Fibroblast of pulmonary artery (primary cell): Measurements from ENCODE around the gene NEDD4L.

Experiments
- DNase-seq: peaks from one replicate; pipeline ENCODE4 v3.0.0-alpha.2; 2010; ENCODE audit warnings: low read depth
- H3K4me3 ChIP-seq: replicated peaks from 2 replicates; pipeline ENCODE4 v1.5.1; 2011; ENCODE audit warnings: low read depth, mild to moderate bottlenecking, control low read depth, low read length, moderate library complexity
- TF ChIP-seq, protein P1 (sequence below): IDR thresholded peaks from 2 replicates; pipeline ENCODE4 v1.5.1; 2011; ENCODE audit warnings: mild to moderate bottlenecking, control low read depth, low read length, inconsistent platforms; ENCODE audit errors: missing control alignments

The NEDD4L gene

DNA sequence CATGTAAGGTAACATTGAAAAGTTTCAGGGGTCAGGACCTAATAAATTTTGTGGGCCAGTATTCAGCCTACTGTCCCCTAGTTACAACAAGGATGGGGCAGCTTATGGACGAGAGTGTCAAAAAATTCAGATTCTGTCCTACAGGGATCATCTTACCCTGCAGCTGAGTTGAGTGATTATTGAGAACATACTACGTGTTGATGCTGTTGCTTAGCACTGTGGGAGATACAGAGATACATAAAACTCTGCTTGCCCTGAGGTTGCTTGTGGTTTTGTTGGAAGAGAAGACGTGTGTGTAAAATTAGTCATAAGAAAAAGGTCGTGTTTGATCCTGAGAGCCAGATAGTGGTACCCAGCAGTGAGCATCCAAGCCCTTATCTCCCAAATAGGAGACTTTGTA is 253.2 kb downstream of the NEDD4L start:
- TF ChIP-seq, protein P1, sequence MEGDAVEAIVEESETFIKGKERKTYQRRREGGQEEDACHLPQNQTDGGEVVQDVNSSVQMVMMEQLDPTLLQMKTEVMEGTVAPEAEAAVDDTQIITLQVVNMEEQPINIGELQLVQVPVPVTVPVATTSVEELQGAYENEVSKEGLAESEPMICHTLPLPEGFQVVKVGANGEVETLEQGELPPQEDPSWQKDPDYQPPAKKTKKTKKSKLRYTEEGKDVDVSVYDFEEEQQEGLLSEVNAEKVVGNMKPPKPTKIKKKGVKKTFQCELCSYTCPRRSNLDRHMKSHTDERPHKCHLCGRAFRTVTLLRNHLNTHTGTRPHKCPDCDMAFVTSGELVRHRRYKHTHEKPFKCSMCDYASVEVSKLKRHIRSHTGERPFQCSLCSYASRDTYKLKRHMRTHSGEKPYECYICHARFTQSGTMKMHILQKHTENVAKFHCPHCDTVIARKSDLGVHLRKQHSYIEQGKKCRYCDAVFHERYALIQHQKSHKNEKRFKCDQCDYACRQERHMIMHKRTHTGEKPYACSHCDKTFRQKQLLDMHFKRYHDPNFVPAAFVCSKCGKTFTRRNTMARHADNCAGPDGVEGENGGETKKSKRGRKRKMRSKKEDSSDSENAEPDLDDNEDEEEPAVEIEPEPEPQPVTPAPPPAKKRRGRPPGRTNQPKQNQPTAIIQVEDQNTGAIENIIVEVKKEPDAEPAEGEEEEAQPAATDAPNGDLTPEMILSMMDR: no peak
- H3K4me3 ChIP-seq: no peak overlapping the region
- no peak for DNase-seq

DNA sequence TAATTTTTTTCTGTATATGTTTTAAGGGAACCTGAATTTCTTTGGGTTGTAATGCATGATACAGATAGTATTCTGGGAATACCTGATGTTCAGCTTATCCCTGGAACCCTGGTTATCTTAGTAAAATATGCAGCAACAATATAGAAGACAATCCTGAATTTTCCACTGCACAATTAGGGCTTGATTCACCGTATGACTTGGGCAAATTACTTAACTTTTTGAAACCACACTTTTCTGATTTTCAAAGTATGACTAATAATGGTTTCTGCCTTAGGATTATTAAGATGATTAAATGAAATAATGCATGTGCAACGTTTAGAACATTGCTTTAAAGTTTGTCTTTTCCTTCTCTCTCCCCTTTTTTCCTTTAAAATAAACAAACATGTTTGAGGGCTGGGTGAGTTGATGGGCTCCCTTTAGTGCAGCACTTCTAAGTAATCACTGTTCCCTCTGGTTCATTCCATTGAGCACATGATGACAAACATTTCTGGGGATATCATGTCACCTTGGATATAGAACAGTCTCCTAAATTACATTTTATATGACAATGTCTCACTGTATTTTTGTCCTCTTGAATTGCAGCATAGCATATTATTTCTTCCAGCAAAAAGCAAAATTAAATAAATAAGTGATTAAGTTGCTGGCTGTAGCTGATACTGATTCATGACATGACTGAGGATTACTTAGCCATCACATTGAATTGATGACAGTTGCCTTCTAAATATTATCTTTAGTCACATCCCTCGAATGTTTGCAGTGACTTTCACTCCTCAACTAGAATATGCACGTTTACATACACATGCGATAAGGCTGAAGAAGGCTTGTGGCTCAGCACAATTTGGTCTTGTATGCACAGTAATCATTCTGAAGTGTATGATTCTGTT is 254.5 kb downstream of the NEDD4L start:
- no peak for DNase-seq
- H3K4me3 ChIP-seq: no peak overlapping the region
- TF ChIP-seq, protein P1: no peak

DNA sequence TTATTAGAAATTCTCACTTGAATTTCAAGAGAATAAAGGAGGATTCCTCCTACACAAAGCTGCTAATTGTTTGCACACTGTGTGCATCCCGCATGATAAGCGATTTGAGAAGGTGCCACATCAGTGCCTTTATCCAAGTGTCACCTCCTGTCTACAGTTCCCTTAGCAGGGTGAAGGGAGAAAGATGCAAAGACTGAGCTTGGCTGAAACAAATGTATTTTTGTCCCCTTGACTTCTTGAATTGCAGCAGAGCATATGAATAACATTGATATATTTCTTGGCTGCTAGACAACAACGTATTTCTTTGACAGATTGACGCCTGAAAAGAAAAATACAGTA is 255.1 kb downstream of the NEDD4L start:
- H3K4me3 ChIP-seq: no peak overlapping the region
- TF ChIP-seq, protein P1: no peak
- DNase-seq: no peak

DNA sequence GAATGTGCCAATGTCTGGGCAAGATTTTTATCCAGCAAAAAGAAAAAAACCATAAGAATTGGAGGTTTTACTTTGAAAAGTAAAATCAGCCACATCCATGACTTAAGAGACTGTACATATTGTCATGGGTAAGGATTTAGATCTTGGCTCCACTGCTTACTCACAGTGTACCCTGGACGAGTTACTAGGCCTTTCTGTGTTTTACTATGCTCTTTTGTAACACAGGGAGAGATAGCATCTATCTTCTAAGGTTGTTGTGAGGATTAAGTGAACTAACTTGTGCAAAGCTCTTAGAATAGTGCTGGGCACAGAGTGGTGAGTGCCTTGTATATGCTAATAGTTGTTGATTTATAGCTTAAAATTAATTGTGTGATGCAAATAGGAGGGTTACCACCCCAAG is 255.9 kb downstream of the NEDD4L start:
- TF ChIP-seq, protein P1: no peak
- H3K4me3 ChIP-seq: no peak overlapping the region

DNA sequence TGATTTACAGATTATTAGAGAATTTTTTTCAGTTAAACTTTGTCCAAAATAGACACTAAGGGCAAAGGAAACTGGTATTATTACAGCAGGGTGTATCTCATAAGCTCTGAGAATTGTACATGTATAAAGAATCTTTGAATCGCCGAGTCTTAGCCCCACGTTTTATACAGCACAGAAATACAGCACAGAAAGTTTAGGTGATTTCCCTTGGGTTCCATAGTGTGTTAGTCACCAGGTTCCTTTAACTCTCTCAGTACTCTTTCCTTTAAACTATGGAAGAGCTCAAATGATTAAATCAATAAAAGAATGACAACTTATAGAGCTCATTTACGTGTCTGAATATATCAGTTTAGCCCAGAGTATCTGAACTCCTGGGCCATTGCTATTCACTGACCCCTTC is 256.8 kb downstream of the NEDD4L start:
- H3K4me3 ChIP-seq: no peak overlapping the region
- TF ChIP-seq, protein P1: no peak
- no peak for DNase-seq

More for the DNA sequence above, 255.9 kb downstream of the NEDD4L start:
- no peak for DNase-seq

DNA sequence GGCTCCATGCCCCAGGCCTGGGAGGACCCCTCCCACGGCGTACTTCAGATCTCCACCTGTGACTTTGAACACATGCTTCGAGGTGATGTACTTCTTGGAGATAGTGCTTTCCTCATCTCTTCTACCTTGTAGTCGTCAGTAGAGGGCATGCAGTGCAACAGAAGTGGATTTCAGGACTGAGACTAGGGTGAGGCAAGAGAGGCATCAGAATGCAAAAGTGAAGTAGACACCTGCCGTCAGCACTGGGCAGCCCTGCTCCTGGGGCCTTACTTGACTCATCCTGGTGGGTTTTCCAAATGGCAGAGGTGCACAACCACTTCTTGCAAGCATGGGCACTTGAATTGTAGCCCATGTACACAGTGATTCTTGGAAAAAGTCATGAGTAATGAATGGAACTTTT is 258.8 kb downstream of the NEDD4L start:
- H3K4me3 ChIP-seq: no peak overlapping the region
- TF ChIP-seq, protein P1: no peak
- DNase-seq: no peak

DNA sequence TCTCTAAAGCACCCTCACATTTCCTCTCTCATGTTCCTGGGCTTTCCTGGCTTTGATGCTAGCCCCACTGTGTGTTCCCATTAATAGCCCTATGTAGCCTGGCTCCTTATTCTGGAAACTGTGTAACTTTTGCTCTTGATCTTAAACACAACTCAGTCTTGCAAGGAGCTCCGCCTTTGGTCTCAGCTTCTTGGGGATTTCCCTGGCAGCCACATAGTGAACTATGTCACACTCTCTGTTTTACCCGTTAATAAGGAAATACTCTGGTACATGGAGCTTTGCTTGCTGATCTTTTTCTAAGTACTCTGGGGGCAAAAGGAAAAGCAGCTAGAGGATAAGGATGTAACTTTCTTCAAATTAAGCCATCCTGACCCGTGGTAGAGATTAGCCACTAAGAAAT is 259.3 kb downstream of the NEDD4L start:
- no peak for DNase-seq
- TF ChIP-seq, protein P1: no peak
- no peak overlapping the region for H3K4me3 ChIP-seq
